ENCODE measurements around the gene GPATCH2.

The GPATCH2 gene

GRCh38 chr1:217431395-217431794 lies 199.5 kb downstream of the GPATCH2 start:
- no peaks in the 10 kb centered on the region for H3K4me1 ChIP-seq (ENCODE audit: control insufficient read depth, insufficient read depth, low read length, poor library complexity, severe bottlenecking)
- no peak overlapping the region for H3K4me3 ChIP-seq (ENCODE audit: insufficient read depth, low read depth, low read length, poor library complexity, severe bottlenecking)
- H3K27me3 ChIP-seq (replicated peaks; ENCODE audit: control insufficient read depth, insufficient read depth, low read length, poor library complexity, severe bottlenecking), result no peaks in the 10 kb centered on the region
- no peaks in the 10 kb centered on the region for H3K36me3 ChIP-seq (ENCODE audit: control insufficient read depth, insufficient read depth, low read length)
- no peak for DNase-seq
- no peaks in the 10 kb centered on the region for H3K9me3 ChIP-seq (ENCODE audit: control insufficient read depth, low read length)
- H3K27ac ChIP-seq (ENCODE audit: insufficient read depth, low read length, poor library complexity, severe bottlenecking), result no peak overlapping the region

- Histone ChIP-seq H3K9me3 (ENCODE audit: control insufficient read depth, low read length) (no peaks in the 10 kb centered on the region), H3K36me3 (ENCODE audit: control insufficient read depth, insufficient read depth, low read length) (no peaks in the 10 kb centered on the region), H3K4me1 (ENCODE audit: control insufficient read depth, insufficient read depth, low read length, poor library complexity, severe bottlenecking) (no peaks in the 10 kb centered on the region), H3K27me3 (replicated peaks; ENCODE audit: control insufficient read depth, insufficient read depth, low read length, poor library complexity, severe bottlenecking) (no peaks in the 10 kb centered on the region), H3K4me3 (ENCODE audit: insufficient read depth, low read depth, low read length, poor library complexity, severe bottlenecking) (no peak overlapping the region), H3K27ac (ENCODE audit: insufficient read depth, low read length, poor library complexity, severe bottlenecking) (no peak overlapping the region)
- DNase-seq, result no peak
Observed at GRCh38 chr1:217425422-217425821, 205.5 kb downstream of the GPATCH2 start.

GRCh38 chr1:217419194-217419551 lies 211.7 kb downstream of the GPATCH2 start:
- DNase-seq, result no peak
- no peak overlapping the region for H3K4me3 ChIP-seq (ENCODE audit: insufficient read depth, low read depth, low read length, poor library complexity, severe bottlenecking)
- H3K36me3 ChIP-seq (ENCODE audit: control insufficient read depth, insufficient read depth, low read length), result no peaks in the 10 kb centered on the region
- no peaks in the 10 kb centered on the region for H3K9me3 ChIP-seq (ENCODE audit: control insufficient read depth, low read length)
- H3K4me1 ChIP-seq (ENCODE audit: control insufficient read depth, insufficient read depth, low read length, poor library complexity, severe bottlenecking), result no peaks in the 10 kb centered on the region
- no peak overlapping the region for H3K27ac ChIP-seq (ENCODE audit: insufficient read depth, low read length, poor library complexity, severe bottlenecking)
- no peaks in the 10 kb centered on the region for H3K27me3 ChIP-seq (replicated peaks; ENCODE audit: control insufficient read depth, insufficient read depth, low read length, poor library complexity, severe bottlenecking)

- Histone ChIP-seq H3K4me1 (ENCODE audit: control insufficient read depth, insufficient read depth, low read length, poor library complexity, severe bottlenecking) (no peaks in the 10 kb centered on the region), H3K4me3 (ENCODE audit: insufficient read depth, low read depth, low read length, poor library complexity, severe bottlenecking) (no peak overlapping the region), H3K27ac (ENCODE audit: insufficient read depth, low read length, poor library complexity, severe bottlenecking) (no peak overlapping the region), H3K36me3 (ENCODE audit: control insufficient read depth, insufficient read depth, low read length) (no peaks in the 10 kb centered on the region), H3K27me3 (replicated peaks; ENCODE audit: control insufficient read depth, insufficient read depth, low read length, poor library complexity, severe bottlenecking) (no peaks in the 10 kb centered on the region), H3K9me3 (ENCODE audit: control insufficient read depth, low read length) (no peaks in the 10 kb centered on the region)
- DNase-seq, result no peak
Observed at GRCh38 chr1:217418269-217419193, 212.4 kb downstream of the GPATCH2 start.

GRCh38 chr1:217417363-217417762 lies 213.5 kb downstream of the GPATCH2 start:
- Histone ChIP-seq H3K27me3 (replicated peaks; ENCODE audit: control insufficient read depth, insufficient read depth, low read length, poor library complexity, severe bottlenecking) (no peaks in the 10 kb centered on the region), H3K9me3 (ENCODE audit: control insufficient read depth, low read length) (no peaks in the 10 kb centered on the region), H3K4me3 (ENCODE audit: insufficient read depth, low read depth, low read length, poor library complexity, severe bottlenecking) (no peak overlapping the region), H3K36me3 (ENCODE audit: control insufficient read depth, insufficient read depth, low read length) (no peaks in the 10 kb centered on the region), H3K27ac (ENCODE audit: insufficient read depth, low read length, poor library complexity, severe bottlenecking) (no peak overlapping the region), H3K4me1 (ENCODE audit: control insufficient read depth, insufficient read depth, low read length, poor library complexity, severe bottlenecking) (no peaks in the 10 kb centered on the region)
- DNase-seq, result no peak

- Histone ChIP-seq H3K27ac (ENCODE audit: insufficient read depth, low read length, poor library complexity, severe bottlenecking) (no peak overlapping the region), H3K9me3 (ENCODE audit: control insufficient read depth, low read length) (no peaks in the 10 kb centered on the region), H3K36me3 (ENCODE audit: control insufficient read depth, insufficient read depth, low read length) (no peaks in the 10 kb centered on the region), H3K27me3 (replicated peaks; ENCODE audit: control insufficient read depth, insufficient read depth, low read length, poor library complexity, severe bottlenecking) (no peaks in the 10 kb centered on the region), H3K4me1 (ENCODE audit: control insufficient read depth, insufficient read depth, low read length, poor library complexity, severe bottlenecking) (no peaks in the 10 kb centered on the region), H3K4me3 (ENCODE audit: insufficient read depth, low read depth, low read length, poor library complexity, severe bottlenecking) (no peak overlapping the region)
- DNase-seq, result no peak
Observed at GRCh38 chr1:217407534-217408001, 223.3 kb downstream of the GPATCH2 start.

- no peak for DNase-seq
- H3K27me3 ChIP-seq (replicated peaks; ENCODE audit: control insufficient read depth, insufficient read depth, low read length, poor library complexity, severe bottlenecking), result no peaks in the 10 kb centered on the region
- no peaks in the 10 kb centered on the region for H3K4me1 ChIP-seq (ENCODE audit: control insufficient read depth, insufficient read depth, low read length, poor library complexity, severe bottlenecking)
- no peak overlapping the region for H3K27ac ChIP-seq (ENCODE audit: insufficient read depth, low read length, poor library complexity, severe bottlenecking)
- no peaks in the 10 kb centered on the region for H3K9me3 ChIP-seq (ENCODE audit: control insufficient read depth, low read length)
- H3K4me3 ChIP-seq (ENCODE audit: insufficient read depth, low read depth, low read length, poor library complexity, severe bottlenecking), result no peak overlapping the region
- H3K36me3 ChIP-seq (ENCODE audit: control insufficient read depth, insufficient read depth, low read length), result no peaks in the 10 kb centered on the region
Observed at GRCh38 chr1:217403026-217403720, 227.7 kb downstream of the GPATCH2 start.

GRCh38 chr1:217402301-217402700 lies 228.6 kb downstream of the GPATCH2 start:
- Histone ChIP-seq H3K4me3 (ENCODE audit: insufficient read depth, low read depth, low read length, poor library complexity, severe bottlenecking) (no peak overlapping the region), H3K9me3 (ENCODE audit: control insufficient read depth, low read length) (no peaks in the 10 kb centered on the region), H3K27ac (ENCODE audit: insufficient read depth, low read length, poor library complexity, severe bottlenecking) (no peak overlapping the region), H3K36me3 (ENCODE audit: control insufficient read depth, insufficient read depth, low read length) (no peaks in the 10 kb centered on the region), H3K27me3 (replicated peaks; ENCODE audit: control insufficient read depth, insufficient read depth, low read length, poor library complexity, severe bottlenecking) (no peaks in the 10 kb centered on the region), H3K4me1 (ENCODE audit: control insufficient read depth, insufficient read depth, low read length, poor library complexity, severe bottlenecking) (no peaks in the 10 kb centered on the region)
- DNase-seq, result no peak

- Histone ChIP-seq H3K9me3 (ENCODE audit: control insufficient read depth, low read length) (no peaks in the 10 kb centered on the region), H3K36me3 (ENCODE audit: control insufficient read depth, insufficient read depth, low read length) (no peaks in the 10 kb centered on the region), H3K27ac (ENCODE audit: insufficient read depth, low read length, poor library complexity, severe bottlenecking) (no peak overlapping the region), H3K4me3 (ENCODE audit: insufficient read depth, low read depth, low read length, poor library complexity, severe bottlenecking) (no peak overlapping the region), H3K4me1 (ENCODE audit: control insufficient read depth, insufficient read depth, low read length, poor library complexity, severe bottlenecking) (no peaks in the 10 kb centered on the region), H3K27me3 (replicated peaks; ENCODE audit: control insufficient read depth, insufficient read depth, low read length, poor library complexity, severe bottlenecking) (no peaks in the 10 kb centered on the region)
- DNase-seq, result no peak
Observed at GRCh38 chr1:217393896-217394295, 237.0 kb downstream of the GPATCH2 start.

- DNase-seq, result no peak
- Histone ChIP-seq H3K4me1 (ENCODE audit: control insufficient read depth, insufficient read depth, low read length, poor library complexity, severe bottlenecking) (no peaks in the 10 kb centered on the region), H3K4me3 (ENCODE audit: insufficient read depth, low read depth, low read length, poor library complexity, severe bottlenecking) (no peak overlapping the region), H3K27ac (ENCODE audit: insufficient read depth, low read length, poor library complexity, severe bottlenecking) (no peak overlapping the region), H3K9me3 (ENCODE audit: control insufficient read depth, low read length) (no peaks in the 10 kb centered on the region), H3K36me3 (ENCODE audit: control insufficient read depth, insufficient read depth, low read length) (no peaks in the 10 kb centered on the region), H3K27me3 (replicated peaks; ENCODE audit: control insufficient read depth, insufficient read depth, low read length, poor library complexity, severe bottlenecking) (no peaks in the 10 kb centered on the region)
Observed at GRCh38 chr1:217392441-217392840, 238.4 kb downstream of the GPATCH2 start.
